Midbrain (tissue), 1 donor: ENCODE measurements around the gene CUL4B.
"Not testable (repeated sequence)": the region's sequence is repeated elsewhere in the genome, so short reads cannot be mapped to it uniquely, and the experiment has no call there.

Source experiments
- DNase-seq: peaks from one replicate; lab custom pipeline; 2025; lab: John Stamatoyannopoulos, UW

The CUL4B gene

DNA sequence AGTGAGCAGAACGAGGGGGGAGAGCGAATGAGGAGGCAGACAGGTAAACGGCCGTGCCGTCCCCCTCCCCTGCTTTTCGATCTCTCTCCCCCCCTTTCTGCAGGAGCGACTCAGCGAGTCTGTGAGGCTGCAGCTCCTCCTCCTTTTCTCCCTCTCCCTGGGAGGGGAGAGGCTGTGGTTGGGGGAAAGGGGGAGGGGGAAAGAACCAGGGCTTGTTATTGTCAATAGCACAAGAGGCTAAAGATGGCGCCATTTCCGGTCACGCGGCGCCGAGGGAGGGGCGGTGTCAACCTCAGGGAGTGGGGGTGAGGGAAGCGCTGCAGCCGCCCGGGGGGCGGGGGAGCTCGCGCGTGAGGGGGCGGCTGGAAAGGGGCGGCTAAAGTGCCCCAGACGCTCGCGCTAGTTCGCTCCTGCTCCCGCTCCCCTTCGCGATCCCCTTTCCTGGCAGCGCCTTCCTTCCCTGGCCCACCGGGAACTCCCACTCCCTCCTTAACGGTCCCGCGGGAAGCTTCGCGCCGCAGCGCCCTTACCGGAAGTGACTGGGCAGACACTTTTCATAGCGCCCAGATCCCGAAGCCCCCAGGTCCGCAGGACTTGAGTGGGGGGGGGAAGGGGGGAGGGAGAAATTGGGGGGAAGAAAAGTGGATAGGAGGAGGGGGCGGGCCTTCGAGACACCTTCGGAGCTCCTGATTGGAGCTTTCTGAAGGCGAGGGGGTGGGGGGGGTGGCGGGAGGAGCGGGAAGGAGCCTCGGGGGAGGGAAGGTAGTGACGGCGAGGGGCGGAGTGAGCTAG lies at the start of gene CUL4B:
CUL4B (minus strand) TSS at position 121 of the 792 bp plus-strand sequence. CDS start 324 bp downstream, outside the sequence.
- DNase-seq: peak; percentile 92

DNA sequence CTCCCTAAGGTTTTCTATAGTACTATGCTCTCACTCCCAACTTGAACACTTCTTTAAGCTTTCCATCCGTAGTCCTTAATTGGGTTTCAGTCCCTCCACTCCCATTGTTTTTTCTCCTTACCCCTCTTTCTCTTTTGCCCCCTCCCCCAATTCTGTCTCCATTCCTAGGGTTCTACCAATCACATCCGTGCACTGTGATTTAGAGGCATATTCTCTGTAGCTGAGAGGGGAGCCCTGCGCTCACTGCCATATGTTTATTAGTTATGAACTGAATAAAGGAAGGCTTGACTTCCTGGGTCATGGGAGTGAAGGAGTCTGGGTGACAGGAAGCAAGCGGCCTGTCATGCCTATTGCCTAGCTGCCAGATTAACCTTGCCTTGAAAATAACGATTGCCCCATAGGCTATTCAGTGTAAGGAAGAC lies 43.6 kb upstream of the CUL4B start:
- DNase-seq: peak; percentile 11

DNA sequence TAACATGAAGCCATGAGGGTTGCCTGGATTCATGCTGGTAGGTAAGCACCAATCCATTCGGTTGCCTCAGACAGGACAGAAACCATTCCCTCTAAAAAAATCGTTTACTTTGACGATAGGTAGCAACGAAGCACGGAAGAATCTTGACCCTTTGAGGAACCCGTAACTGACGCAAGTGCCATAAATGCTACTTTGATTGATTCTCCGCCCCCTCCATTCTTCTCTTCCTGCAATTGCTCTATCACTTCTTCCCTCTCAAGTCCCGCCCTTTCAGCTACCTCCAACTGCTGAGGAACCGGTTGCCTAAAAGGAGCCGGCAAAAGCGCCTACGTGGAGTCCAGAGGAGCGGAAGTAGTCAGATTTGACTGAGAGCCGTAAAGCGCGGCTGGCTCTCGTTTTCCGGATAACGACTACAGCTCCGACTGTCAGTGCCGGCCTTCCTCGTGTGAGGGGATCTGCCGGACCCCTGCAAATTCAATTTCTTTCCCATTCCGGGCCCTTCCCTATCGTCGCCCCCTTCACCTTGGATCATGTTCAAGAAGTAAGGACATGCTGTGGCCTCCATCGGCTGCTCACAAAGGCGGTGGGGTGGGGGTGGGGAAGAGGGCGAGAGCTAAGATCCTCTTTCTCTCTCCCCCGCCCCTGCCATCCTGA lies 43.1 kb upstream of the CUL4B start, which contains the start of gene MCTS1:
MCTS1 (plus strand) TSS at position 395 of the 654 bp plus-strand sequence; CDS start at position 531, 136 bp downstream.
- peak; percentile 69 for DNase-seq

- no peak for DNase-seq
Observed at GRCh38 chrX:120585702-120586101, 24.9 kb upstream of the CUL4B start.

DNA sequence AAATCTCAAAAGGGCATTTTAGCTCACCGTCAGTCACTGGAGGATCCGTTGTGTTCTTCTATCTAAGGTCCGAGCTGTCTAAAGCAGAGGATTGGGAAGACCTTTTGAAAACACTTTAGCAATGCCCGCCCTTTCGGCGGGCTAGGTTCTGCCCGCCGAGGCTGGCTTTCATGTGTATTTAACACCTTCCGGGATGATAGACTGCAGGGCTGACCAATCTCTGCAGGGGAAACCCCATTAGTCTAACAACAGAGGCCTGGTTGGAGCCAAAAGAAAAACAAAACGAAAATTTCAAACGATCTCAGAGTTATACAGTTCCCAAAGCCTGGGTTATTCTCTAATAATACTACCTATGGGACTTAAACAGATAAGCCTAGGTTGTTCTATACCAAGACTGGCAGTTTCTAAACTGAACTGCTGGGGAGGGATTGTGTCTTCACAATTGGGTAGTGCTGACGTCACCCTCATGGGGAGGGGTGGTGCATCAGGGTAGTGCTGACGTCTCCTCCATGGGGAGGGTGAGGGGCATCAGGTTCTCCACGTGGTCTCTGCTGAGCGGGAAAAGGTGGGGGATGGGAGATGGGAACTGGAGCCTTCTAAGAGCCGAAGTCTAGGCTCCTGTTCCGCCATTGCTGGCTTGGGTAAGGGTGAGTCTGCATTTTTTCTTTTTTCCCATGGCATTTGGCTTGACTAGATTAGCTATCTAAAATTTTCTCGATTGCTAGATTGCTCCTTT lies 14.8 kb upstream of the CUL4B start:
- no peak for DNase-seq

- not testable (repeated sequence) for DNase-seq
Observed at GRCh38 chrX:120573806-120574205, 13.0 kb upstream of the CUL4B start.

GRCh38 chrX:120570011-120570600 lies 9.3 kb upstream of the CUL4B start:
- DNase-seq: no peak

DNA sequence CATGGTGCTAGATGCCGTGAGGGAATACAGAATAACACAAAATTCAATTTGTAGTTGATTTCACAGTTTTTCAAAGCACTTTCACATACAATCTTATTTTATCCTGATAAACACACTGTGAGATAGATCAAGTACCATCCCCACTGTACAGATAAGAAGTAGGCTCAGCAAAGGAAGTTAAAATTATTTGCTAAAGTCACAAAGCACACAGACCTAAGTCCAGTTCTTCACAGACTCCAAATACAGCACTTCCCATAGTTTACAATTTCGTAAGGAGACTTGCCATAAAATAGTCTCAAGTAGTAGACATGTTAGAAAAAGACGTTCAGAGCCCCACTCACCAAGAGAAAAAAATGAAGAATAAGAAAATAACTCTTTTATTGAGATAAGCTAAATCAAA lies 7.8 kb upstream of the CUL4B start:
- DNase-seq: no peak

DNA sequence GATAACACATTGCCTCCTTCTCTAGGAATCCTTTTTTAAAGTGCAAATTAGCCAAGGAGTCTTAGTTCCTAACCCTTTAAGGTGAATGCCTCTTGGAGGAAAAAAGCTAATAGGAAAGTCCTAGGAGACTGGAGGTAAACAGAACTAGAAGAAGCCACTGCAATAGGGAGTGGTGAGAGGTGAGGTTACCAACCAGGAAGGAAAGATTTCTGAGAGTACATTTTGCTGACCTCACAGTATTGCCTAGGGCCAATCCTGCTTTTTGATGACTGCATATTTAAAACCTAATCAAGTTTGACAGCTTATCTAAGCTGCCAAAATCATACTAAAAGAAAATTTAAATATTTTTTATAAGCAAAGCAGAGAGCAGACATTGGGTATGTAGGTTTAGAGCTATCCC lies 7.3 kb upstream of the CUL4B start:
- DNase-seq: no peak

GRCh38 chrX:120566817-120567216 lies 6.1 kb upstream of the CUL4B start:
- no peak for DNase-seq

DNA sequence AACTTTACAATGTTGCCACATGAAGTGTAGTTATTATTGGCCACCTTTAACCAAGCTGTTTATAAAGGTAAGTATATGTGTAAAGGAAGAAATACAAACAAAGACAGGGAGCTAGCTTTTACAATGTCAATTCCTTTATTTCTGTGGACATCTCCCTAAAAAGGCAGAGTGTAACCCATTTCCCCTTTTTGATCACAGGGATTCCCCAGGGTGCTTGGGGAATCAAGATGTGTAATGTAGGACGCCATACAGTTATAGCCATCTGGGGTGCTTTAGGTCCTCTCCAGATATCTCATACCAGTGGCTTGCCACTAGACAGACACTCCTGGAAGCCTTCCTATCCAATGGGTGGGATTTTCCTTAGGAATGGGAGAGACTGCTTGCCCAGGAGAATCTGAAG lies 4.2 kb upstream of the CUL4B start:
- no peak for DNase-seq

GRCh38 chrX:120562569-120562926 lies 1.8 kb upstream of the CUL4B start:
- DNase-seq: no peak

- DNase-seq: no peak
Observed at GRCh38 chrX:120561634-120562568, 1.1 kb upstream of the CUL4B start.

DNA sequence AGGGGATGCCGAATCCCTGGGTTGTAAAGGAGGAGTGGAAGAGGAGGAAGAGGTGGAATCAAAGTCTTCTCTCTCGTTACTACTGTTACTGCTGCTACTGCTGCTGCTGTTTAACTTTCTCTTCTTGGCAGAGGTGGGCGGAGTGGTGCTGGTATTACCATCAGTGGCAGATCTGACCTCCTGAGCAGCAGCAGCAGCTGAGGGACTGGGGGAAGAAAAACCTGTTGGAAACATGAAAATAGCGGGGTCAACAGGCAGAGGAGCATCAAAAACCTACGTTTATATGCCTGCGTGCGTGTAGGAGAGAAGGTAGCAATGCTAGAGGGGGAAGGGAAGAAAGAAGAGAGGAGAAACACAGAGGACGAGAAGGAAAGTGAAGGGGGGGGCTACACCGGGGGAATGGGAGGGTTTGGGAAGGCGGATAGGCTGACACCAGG lies 339 bp downstream of the CUL4B start:
- peak; percentile 40 for DNase-seq

GRCh38 chrX:120559804-120560203 lies 958 bp downstream of the CUL4B start:
- no peak for DNase-seq

- DNase-seq: no peak
Observed at GRCh38 chrX:120556251-120556650, 4.5 kb downstream of the CUL4B start.

- DNase-seq: no peak
Observed at GRCh38 chrX:120549483-120550452, 11.0 kb downstream of the CUL4B start.

DNA sequence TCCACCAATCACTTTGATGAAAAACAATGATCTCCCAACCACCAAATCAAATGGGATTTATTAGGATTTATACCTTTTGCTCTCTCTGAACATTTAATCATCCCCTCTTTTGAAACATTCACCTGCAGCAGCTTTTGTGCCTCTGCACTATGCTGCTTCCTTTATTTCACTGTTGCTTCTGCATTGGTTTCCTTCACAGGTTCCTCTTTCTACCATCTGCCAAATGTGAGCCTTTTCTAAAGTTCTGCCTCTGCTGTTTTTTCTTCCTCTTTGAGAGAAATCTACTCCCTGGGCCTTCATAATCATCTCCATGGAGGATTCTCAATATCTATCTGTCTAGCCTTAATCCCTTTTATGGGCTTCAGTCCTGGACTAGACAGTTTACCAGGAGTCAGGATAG lies 24.7 kb downstream of the CUL4B start:
- DNase-seq: no peak

GRCh38 chrX:120534413-120535205 lies 26.2 kb downstream of the CUL4B start:
- DNase-seq: no peak
